A549 (cell line): ENCODE measurements around the gene CHMP6. TPM values are rescaled to one million over a fixed set of nuclear protein-coding genes. Genes with fewer than 3 reads are reported as not detected.
A peak's percentile ranks its signal among the peaks of the same experiment; 100 is the strongest.

Source experiments
- ATAC-seq, 2 experiments: fragments of 200-7000 bp in 1 of 2; fragments of >200 bp in 1 of 2; cut with Nextera tagmentation in 1 of 2; cut with Tn5 transposase in 1 of 2; 3 replicates each; pipeline versions ENCODE4 v1.8.0 to v1.9.1; 2018 to 2020; ENCODE audit warnings: mild to moderate bottlenecking in 1 of 2, moderate library complexity in 1 of 2
- CTCF ChIA-PET: fragments of 300-600 bp; sonication (Branson Sonifier 250); formaldehyde crosslinking; extraction: SDS; loops from one replicate; lab custom pipeline; 2021; ENCODE audit warnings: antibody characterized with exemption, inconsistent platforms; lab: Yijun Ruan, JAX
- POLR2A ChIA-PET: fragments of 350-600 bp; formaldehyde crosslinking; extraction: SDS; loops from one replicate; lab custom pipeline; 2021; ENCODE audit warnings: antibody characterized with exemption, inconsistent platforms; lab: Yijun Ruan, JAX
- DNase-seq, 2 experiments: peaks; one replicate each; pipeline versions ENCODE4 v3.0.0 to v3.0.0-alpha.2; 2011 to 2016; ENCODE audit warnings: low read depth in 1 of 2, low spot score in 1 of 2
- FAIRE-seq: peaks from 2 replicates; lab custom pipeline; 2011; peaks lifted over from hg19 to GRCh38; lab: Jason Lieb, UNC
- H3K27ac ChIP-seq, 2 experiments: fragments of >200 bp; sonication (Bioruptor Twin); formaldehyde crosslinking; 3 replicates each; pipeline ENCODE4 v1.5.1; 2016 to 2017
- H3K4me1 ChIP-seq: fragments of >200 bp; sonication (Bioruptor Twin); formaldehyde crosslinking; 3 replicates; pipeline ENCODE4 v1.6.1; 2016
- H3K4me2 ChIP-seq: fragments of >200 bp; sonication (Bioruptor Twin); formaldehyde crosslinking; 3 replicates; pipeline ENCODE4 v1.6.1; 2016
- H3K4me3 ChIP-seq: fragments of >200 bp; sonication (Bioruptor Twin); formaldehyde crosslinking; 3 replicates; pipeline ENCODE4 v1.5.1; 2016
- H3K9me3 ChIP-seq: fragments of >200 bp; sonication (Bioruptor Twin); formaldehyde crosslinking; 3 replicates; pipeline ENCODE4 v1.6.1; 2016
- BHLHE40 ChIP-seq: IDR thresholded peaks from 2 replicates; pipeline ENCODE4 v1.6.1; 2012; ENCODE audit warnings: low read depth, low read length, inconsistent platforms
- EP300 ChIP-seq, 2 experiments: fragments of >200 bp; sonication (Bioruptor Twin); formaldehyde crosslinking; IDR thresholded peaks; 2 replicates in 1 of 2; 3 replicates in 1 of 2; pipeline ENCODE4 v1.6.1; 2016 to 2017
- FOXS1 ChIP-seq: fragments of 250-450 bp; sonication (Bioruptor Pico); IDR thresholded peaks from 2 replicates; pipeline ENCODE4 v1.5.0; 2020; ENCODE audit warnings: mild to moderate bottlenecking, moderate library complexity
- GATA3 ChIP-seq: IDR thresholded peaks from 2 replicates; pipeline ENCODE4 v1.6.1; 2012; ENCODE audit warnings: borderline replicate concordance
- HOXB13 ChIP-seq: fragments of 250-450 bp; sonication (Bioruptor Pico); IDR thresholded peaks from 2 replicates; pipeline ENCODE4 v1.5.0; 2020; ENCODE audit warnings: low read depth, mild to moderate bottlenecking, moderate library complexity
- HOXB5 ChIP-seq: fragments of 250-450 bp; sonication (Bioruptor Pico); IDR thresholded peaks from 2 replicates; pipeline ENCODE4 v1.5.0; 2020; ENCODE audit warnings: mild to moderate bottlenecking, moderate library complexity
- KDM1A ChIP-seq: fragments of 200-600 bp; sonication (generic); IDR thresholded peaks from 2 replicates; pipeline ENCODE4 v1.6.1; 2016; ENCODE audit warnings: low read depth, mild to moderate bottlenecking
- MYC ChIP-seq: IDR thresholded peaks from 2 replicates; pipeline ENCODE4 v1.6.1; 2012; ENCODE audit warnings: mild to moderate bottlenecking, inconsistent platforms, low read length, improper control_type of control experiment, borderline replicate concordance
- NFE2L2 ChIP-seq: fragments of 150-350 bp; conservative IDR thresholded peaks from 2 replicates; pipeline ENCODE4 v1.6.1; 2014; ENCODE audit warnings: low read length
- POLR2A ChIP-seq: IDR thresholded peaks from 2 replicates; pipeline ENCODE4 v1.6.1; 2012; ENCODE audit warnings: mild to moderate bottlenecking, low read length
- RFX5 ChIP-seq: fragments of 450-650 bp; IDR thresholded peaks from 2 replicates; pipeline ENCODE4 v1.7.1; 2014; ENCODE audit warnings: antibody characterized with exemption, mild to moderate bottlenecking, moderate library complexity
- SREBF2 ChIP-seq: fragments of 450-650 bp; IDR thresholded peaks from 2 replicates; pipeline ENCODE4 v1.6.1; 2014; ENCODE audit warnings: mild to moderate bottlenecking, moderate library complexity
- TP53 ChIP-seq: fragments of 250-450 bp; sonication (Bioruptor Pico); IDR thresholded peaks from 2 replicates; pipeline ENCODE4 v1.5.0; 2021; ENCODE audit warnings: mild to moderate bottlenecking, moderate library complexity
- ZFP36 ChIP-seq: fragments of 450-650 bp; IDR thresholded peaks from 2 replicates; pipeline ENCODE4 v1.6.1; 2014; ENCODE audit warnings: borderline replicate concordance; ENCODE audit not compliant: partially characterized antibody
- ZNF302 ChIP-seq: fragments of 250-450 bp; sonication (Bioruptor Pico); IDR thresholded peaks from 2 replicates; pipeline ENCODE4 v1.9.0; 2021; ENCODE audit warnings: inconsistent platforms, mild to moderate bottlenecking, moderate library complexity
- ZSCAN20 ChIP-seq: fragments of 250-450 bp; sonication (Bioruptor Pico); IDR thresholded peaks from 2 replicates; pipeline ENCODE4 v1.8.0; 2022; ENCODE audit warnings: mild to moderate bottlenecking, moderate library complexity
- WGBS: methylation state at CpG from one replicate; pipeline ENCODE4 v1.1.6; 2017; ENCODE audit errors: missing lambda C conversion rate; 5-methylcytosine and 5-hydroxymethylcytosine counted together
- polyA plus RNA-seq, 4 experiments: library from polyadenylated mRNA; depleted of rRNA in 3 of 4; stranded (reverse); fragments of >200 nt; fragmentation: RNase III in 1 of 4; extraction: RNeasy Plus Mini Kit Qiagen cat#74134 plus additional on column Dnase treatment in 1 of 4; gene quantifications; 2 replicates in 3 of 4; 3 replicates in 1 of 4; pipeline ENCODE4 v1.2.3, GENCODE V29; 2011 to 2017
- TF ChIP-seq, protein P1 (sequence below): fragments of >200 bp; sonication (Bioruptor Twin); formaldehyde crosslinking; IDR thresholded peaks from 3 replicates; pipeline ENCODE4 v1.6.1; 2016
- TF ChIP-seq, protein P2 (sequence below): fragments of 200-600 bp; sonication (generic); IDR thresholded peaks from 2 replicates; pipeline ENCODE4 v1.6.1; 2016; ENCODE audit warnings: antibody characterized with exemption, mild to moderate bottlenecking, moderate library complexity
- TF ChIP-seq, protein P3 (sequence below): fragments of 250-450 bp; sonication (Bioruptor Pico); IDR thresholded peaks from 2 replicates; pipeline ENCODE4 v1.5.0; 2021; ENCODE audit warnings: mild to moderate bottlenecking, moderate library complexity, borderline replicate concordance

The CHMP6 gene
- polyA plus RNA-seq, 2 of the 4 experiments (the other 2 are of a cell fraction): 28.9 to 30.8 TPM

DNA sequence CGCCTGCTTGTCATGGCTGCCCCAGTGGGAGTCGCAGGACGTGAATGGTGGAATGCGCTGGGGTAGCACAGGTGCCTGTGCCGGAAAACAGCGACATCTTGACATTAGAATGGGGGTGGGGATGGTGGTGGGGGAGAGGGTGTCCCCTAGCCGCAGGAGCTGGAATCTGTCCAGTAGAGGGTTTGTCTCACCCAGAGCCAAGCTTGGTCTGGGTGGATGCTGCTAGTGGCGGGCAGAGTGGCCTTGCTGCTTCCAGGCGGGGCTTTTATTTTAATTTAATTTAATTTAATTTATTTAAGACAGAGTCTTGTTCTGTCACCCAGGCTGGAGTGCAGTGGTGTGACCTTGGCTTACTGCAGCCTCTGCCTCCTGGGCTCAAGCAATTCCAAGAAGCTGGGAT is 51.0 kb downstream of the CHMP6 start:
- Histone ChIP-seq H3K9me3 (no peaks in the 10 kb centered on the region), H3K4me1 (peaks cover 49% of the 10 kb centered on the region), H3K27ac (peak overlapping the region in 1 of 2 experiments; percentile 62; a peak in 1 of 6 replicates), H3K4me3 (no peak overlapping the region), H3K4me2 (no peak overlapping the region)
- FAIRE-seq (no peak), ATAC-seq (no peak), DNase-seq (no peak)
- ChIA-PET CTCF (interaction anchor here (0.9 to 37.9 kb wide), 5 partner anchors 17 to 55 kb away, joined by 3 to 880 read pairs (median 5); no protein-coding TSS in a partner anchor), POLR2A (no interaction called here)
- WGBS: 97% methylated on average over 9 of the region's 9 CpGs
- TF ChIP-seq TP53 (CRISPR knock-in tag) (no peak), SREBF2 (no peak)

DNA sequence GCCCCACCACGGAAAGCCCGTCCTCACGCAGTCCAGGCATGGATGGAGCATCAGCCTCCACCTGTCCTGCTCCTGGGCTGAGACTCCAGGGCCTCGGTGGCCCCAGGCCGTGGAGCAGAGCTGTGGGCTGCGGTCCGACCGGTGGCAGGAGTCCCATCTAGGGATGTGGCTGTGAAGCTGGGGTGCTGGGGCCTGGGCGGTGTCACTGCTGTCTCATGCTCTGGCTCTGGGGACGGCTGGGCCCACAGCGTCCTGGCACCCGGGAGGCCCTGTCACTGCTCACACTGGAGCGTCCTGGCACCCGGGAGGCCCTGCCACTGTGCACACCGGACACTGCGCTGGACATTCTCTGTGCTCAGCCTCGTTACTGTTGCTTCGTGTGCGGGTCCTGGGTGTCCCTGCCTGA is 51.7 kb downstream of the CHMP6 start:
- H3K9me3 ChIP-seq: no peaks in the 10 kb centered on the region
- TF ChIP-seq HOXB13 (no peak), KDM1A (no peak), POLR2A (no peak), MYC (no peak), GATA3 (no peak), BHLHE40 (no peak), ZFP36 (no peak), ZSCAN20 (CRISPR knock-in tag) (no peak), FOXS1 (CRISPR knock-in tag) (no peak), RFX5 (no peak), ZNF302 (CRISPR knock-in tag) (no peak), TP53 (CRISPR knock-in tag) (no peak), EP300 (IDR thresholded peaks at IDR 0.05) (no peak), HOXB5 (CRISPR knock-in tag) (no peak), NFE2L2 (no peak)
- TF ChIP-seq, protein P1, sequence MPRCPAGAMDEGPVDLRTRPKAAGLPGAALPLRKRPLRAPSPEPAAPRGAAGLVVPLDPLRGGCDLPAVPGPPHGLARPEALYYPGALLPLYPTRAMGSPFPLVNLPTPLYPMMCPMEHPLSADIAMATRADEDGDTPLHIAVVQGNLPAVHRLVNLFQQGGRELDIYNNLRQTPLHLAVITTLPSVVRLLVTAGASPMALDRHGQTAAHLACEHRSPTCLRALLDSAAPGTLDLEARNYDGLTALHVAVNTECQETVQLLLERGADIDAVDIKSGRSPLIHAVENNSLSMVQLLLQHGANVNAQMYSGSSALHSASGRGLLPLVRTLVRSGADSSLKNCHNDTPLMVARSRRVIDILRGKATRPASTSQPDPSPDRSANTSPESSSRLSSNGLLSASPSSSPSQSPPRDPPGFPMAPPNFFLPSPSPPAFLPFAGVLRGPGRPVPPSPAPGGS: no peak
- TF ChIP-seq, protein P2, sequence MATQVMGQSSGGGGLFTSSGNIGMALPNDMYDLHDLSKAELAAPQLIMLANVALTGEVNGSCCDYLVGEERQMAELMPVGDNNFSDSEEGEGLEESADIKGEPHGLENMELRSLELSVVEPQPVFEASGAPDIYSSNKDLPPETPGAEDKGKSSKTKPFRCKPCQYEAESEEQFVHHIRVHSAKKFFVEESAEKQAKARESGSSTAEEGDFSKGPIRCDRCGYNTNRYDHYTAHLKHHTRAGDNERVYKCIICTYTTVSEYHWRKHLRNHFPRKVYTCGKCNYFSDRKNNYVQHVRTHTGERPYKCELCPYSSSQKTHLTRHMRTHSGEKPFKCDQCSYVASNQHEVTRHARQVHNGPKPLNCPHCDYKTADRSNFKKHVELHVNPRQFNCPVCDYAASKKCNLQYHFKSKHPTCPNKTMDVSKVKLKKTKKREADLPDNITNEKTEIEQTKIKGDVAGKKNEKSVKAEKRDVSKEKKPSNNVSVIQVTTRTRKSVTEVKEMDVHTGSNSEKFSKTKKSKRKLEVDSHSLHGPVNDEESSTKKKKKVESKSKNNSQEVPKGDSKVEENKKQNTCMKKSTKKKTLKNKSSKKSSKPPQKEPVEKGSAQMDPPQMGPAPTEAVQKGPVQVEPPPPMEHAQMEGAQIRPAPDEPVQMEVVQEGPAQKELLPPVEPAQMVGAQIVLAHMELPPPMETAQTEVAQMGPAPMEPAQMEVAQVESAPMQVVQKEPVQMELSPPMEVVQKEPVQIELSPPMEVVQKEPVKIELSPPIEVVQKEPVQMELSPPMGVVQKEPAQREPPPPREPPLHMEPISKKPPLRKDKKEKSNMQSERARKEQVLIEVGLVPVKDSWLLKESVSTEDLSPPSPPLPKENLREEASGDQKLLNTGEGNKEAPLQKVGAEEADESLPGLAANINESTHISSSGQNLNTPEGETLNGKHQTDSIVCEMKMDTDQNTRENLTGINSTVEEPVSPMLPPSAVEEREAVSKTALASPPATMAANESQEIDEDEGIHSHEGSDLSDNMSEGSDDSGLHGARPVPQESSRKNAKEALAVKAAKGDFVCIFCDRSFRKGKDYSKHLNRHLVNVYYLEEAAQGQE: no peak
- TF ChIP-seq, protein P3, sequence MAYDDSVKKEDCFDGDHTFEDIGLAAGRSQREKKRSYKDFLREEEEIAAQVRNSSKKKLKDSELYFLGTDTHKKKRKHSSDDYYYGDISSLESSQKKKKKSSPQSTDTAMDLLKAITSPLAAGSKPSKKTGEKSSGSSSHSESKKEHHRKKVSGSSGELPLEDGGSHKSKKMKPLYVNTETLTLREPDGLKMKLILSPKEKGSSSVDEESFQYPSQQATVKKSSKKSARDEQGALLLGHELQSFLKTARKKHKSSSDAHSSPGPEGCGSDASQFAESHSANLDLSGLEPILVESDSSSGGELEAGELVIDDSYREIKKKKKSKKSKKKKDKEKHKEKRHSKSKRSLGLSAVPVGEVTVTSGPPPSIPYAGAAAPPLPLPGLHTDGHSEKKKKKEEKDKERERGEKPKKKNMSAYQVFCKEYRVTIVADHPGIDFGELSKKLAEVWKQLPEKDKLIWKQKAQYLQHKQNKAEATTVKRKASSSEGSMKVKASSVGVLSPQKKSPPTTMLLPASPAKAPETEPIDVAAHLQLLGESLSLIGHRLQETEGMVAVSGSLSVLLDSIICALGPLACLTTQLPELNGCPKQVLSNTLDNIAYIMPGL (CRISPR knock-in tag): no peak
- TF ChIP-seq, all 56 proteins: peak for 0
- ATAC-seq (no peak), FAIRE-seq (no peak), DNase-seq (no peak)
- ChIA-PET CTCF (interaction anchor here (1.5 to 37.9 kb wide), 5 partner anchors 8 to 55 kb away, joined by 3 to 880 read pairs (median 6); partner anchors contain the start of gene BAIAP2), POLR2A (interaction anchor here (1.0 kb wide), 1 partner anchor 8 kb away, joined by 4 read pairs; the partner anchor contains the start of gene BAIAP2)
- Histone ChIP-seq H3K4me3 (no peak overlapping the region), H3K4me1 (peaks cover 49% of the 10 kb centered on the region), H3K4me2 (peak overlapping the region; percentile 28; the same call in 1 of the 3 replicates), H3K27ac (peak overlapping the region; percentile 16 to 62; a peak in 4 of 6 replicates)
- WGBS: 95% methylated on average over 19 of the region's 19 CpGs
